Activated gamma-delta T cell (primary cell): Measurements from ENCODE around the gene ALPK1.

Experiments
- DNase-seq: peaks from one replicate; lab custom pipeline; 2025; lab: John Stamatoyannopoulos, UW

Gene ALPK1

GRCh38 chr4:112328734-112329130 lies 31.6 kb downstream of the ALPK1 start:
- DNase-seq = no peak

GRCh38 chr4:112329672-112330375 lies 32.7 kb downstream of the ALPK1 start:
- no peak for DNase-seq

- DNase-seq = no peak
These were observed 33.8 kb downstream of the ALPK1 start for GRCh38 chr4:112330921-112331320.

- DNase-seq = no peak
These were observed 35.2 kb downstream of the ALPK1 start for GRCh38 chr4:112332398-112332797.

GRCh38 chr4:112340023-112340422 lies 42.9 kb downstream of the ALPK1 start:
- no peak for DNase-seq

GRCh38 chr4:112341033-112341432 lies 43.9 kb downstream of the ALPK1 start:
- no peak for DNase-seq

- DNase-seq = no peak
These were observed 46.3 kb downstream of the ALPK1 start for GRCh38 chr4:112343330-112344080.

GRCh38 chr4:112348488-112349158 lies 51.5 kb downstream of the ALPK1 start:
- DNase-seq = no peak

GRCh38 chr4:112352736-112353135 lies 55.6 kb downstream of the ALPK1 start:
- no peak for DNase-seq

- DNase-seq = no peak
These were observed 58.5 kb downstream of the ALPK1 start for GRCh38 chr4:112355662-112356061.

- no peak for DNase-seq
These were observed 60.3 kb downstream of the ALPK1 start for GRCh38 chr4:112357453-112357852.

- DNase-seq = no peak
These were observed 60.7 kb downstream of the ALPK1 start for GRCh38 chr4:112357897-112358296.

- DNase-seq = no peak
These were observed 61.2 kb downstream of the ALPK1 start for GRCh38 chr4:112358415-112358814.

- DNase-seq = no peak
These were observed 62.0 kb downstream of the ALPK1 start for GRCh38 chr4:112358952-112359749.

GRCh38 chr4:112361181-112361791 lies 64.1 kb downstream of the ALPK1 start:
- DNase-seq = no peak

- DNase-seq = no peak
These were observed 73.3 kb downstream of the ALPK1 start for GRCh38 chr4:112370466-112370865.

- DNase-seq = no peak
These were observed 74.2 kb downstream of the ALPK1 start for GRCh38 chr4:112371361-112371760.

GRCh38 chr4:112374850-112375249 lies 77.7 kb downstream of the ALPK1 start:
- DNase-seq = no peak

GRCh38 chr4:112377171-112377570 lies 80.0 kb downstream of the ALPK1 start:
- DNase-seq = no peak

- no peak for DNase-seq
These were observed 80.5 kb downstream of the ALPK1 start for GRCh38 chr4:112377594-112378242.

GRCh38 chr4:112378243-112378620 lies 81.1 kb downstream of the ALPK1 start:
- no peak for DNase-seq
